HG02798 (cell line): Measurements from ENCODE around the gene R3HDM2.
"Not testable (repeated sequence)": the region's sequence is repeated elsewhere in the genome, so short reads cannot be mapped to it uniquely, and the experiment has no call there.

Experiments
- ATAC-seq: cut with Tn5 transposase; IDR thresholded peaks from one replicate; pipeline ENCODE4 v1.9.1; 2021; ENCODE audit warnings: mild to moderate bottlenecking; ENCODE audit not compliant: unreplicated experiment, poor library complexity

The R3HDM2 gene

DNA sequence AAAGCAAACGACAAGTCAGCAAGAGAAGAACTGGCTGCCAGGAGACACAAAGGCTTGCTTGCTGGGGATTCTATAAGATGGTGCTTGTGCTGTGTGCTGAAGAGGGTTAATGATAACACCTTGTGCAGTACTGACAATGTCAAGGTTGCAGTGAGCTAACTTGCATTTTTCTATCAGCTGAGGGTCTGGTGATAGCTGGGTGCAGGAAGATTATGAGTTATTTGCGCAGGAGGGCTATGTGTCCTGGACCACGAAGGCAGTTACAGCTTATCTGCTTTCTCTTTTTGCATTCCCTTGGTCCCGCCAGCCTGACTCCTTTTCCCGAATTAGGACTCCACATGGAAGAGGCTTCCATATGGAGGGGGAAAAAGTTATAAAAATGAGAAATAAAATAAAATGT, 42.4 kb downstream of the R3HDM2 start:
- no peak for ATAC-seq

DNA sequence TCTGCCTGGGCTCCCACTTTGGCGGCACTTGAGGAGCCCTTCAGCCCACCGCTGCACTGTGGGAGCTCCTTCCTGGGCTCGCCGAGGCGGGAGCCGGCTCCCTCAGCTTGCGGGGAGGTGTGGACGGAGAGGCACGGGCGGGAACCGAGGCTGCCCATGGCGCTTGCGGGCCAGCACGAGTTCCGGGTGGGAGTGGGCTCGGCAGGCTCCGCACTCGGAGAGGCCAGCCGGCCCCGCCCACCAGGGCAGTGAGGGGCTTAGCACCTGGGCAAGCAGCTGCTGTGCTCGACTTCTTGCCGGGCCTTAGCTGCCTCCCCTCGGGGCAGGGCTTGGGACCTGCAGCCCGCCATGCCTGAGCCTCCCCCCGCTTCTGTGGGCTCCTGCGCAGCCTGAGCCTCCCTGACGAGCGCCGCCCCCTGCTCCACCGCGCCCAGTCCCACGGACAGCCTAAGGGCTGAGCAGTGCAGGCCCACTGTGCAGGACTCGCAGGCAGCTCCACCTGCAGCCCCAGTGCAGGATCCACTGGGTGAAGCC, 44.6 kb downstream of the R3HDM2 start:
- ATAC-seq, result no peak

DNA sequence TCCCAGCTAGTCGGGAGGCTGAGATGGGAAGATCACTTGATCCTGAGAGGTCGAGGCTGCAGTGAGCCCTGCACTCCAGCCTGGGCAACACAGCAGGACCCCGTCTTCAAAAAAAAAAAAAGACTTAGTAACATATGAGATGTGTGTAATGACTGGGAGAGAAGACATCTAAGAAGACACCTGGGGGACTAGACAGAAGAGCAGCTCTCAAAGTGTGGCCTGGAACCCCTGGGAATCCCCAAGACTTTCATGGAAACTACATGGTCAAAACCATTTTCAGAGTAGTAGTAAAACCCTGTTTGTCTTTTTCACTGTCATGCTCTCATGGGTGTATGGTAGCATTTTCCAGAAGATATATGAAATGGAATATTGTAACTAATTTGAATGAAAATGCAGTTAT, 45.3 kb downstream of the R3HDM2 start:
- no peak for ATAC-seq

DNA sequence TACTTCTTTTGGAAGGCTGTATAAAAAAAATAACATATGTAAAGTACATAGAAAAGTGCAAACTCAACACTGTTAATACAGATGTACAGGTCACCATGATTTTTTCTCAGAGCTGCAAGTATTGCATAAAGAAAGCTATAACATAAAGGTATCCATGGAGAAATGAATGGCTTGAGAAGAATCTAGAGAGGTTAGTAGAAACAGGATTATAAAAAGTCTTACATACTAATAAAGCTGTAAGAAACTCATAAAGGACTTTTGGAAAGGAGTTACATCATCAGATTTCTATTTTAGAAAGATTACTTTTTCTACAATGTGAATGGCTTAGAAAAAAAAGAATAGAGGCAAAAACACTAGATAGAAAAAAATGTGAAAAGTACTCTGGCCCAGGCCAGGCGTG, 46.4 kb downstream of the R3HDM2 start:
- no peak for ATAC-seq

DNA sequence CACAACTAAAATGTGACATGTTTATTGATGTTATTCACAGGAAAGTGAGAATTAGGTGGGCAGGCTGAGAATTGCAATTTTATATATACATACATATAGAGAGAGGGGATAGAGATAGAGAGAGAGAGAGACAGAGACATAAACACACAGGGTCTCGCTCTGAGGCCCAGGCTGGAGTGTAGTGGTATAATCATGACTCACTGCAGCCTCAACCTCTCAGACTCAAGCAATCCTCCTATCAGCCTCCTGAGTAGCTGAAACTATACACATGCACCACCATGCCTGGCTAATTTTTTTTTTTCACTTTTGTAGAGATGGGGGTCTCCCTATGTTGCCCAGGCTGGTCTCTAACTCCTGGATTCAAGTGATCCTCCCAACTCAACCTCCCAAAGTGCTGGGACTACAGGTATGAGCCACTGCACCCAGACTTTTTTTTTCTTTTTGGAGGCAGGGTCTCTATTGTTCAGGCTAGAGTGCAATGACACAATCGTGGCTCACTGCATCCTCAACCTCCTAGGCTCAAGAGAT, 49.1 kb downstream of the R3HDM2 start:
- no peak for ATAC-seq

DNA sequence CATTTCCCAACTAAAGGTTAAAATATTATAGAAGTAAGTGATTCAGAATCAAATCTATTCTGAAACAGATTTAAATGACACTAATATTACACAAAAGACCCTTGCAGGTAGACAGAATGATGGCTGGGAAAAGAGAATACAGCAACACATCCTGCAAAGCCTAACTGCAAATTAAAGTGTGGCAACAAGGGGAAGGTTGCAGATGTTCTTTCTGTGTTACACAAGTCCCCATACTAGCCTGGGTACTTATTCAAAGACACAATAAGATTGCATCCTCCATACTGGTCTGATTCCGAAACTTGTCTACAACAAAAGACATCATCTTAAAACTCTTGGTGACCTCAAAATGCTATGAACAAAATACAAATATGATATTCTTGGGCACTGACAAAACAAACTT, 50.5 kb downstream of the R3HDM2 start:
- no peak for ATAC-seq

DNA sequence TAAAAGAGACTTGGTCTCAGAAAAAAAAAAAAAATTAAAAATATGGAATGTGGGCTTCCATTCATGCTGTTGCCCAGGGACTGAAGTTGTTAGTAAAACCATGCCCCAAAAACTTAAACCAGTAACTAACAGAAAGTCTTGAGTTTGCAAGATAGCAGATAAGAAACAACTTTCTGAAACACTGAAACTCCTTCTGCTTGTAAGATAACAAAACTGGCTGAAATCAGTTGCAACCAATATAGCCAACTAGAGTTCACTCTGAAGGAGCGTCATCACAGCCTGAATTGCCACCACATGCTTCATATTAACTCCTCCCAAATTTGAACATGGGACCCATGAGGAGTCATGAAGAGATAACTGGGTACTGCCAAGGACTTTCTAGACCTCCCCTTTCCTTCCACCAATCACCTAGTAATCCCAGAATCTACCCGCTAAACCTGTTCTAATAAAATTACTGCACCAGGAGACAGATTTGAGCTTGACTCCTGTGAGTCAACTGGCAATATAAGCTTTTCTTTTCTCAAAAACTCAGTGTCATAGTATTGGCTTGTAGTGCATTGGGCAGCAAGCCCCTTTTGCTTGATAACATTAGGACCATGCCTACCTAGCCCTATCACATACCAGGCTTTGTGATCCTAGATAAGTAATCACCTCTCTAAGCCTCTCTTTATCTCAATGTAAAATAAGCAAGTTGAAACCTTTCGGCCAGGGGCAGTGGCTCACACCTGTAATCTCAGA, 53.6 kb downstream of the R3HDM2 start:
- no peak for ATAC-seq

DNA sequence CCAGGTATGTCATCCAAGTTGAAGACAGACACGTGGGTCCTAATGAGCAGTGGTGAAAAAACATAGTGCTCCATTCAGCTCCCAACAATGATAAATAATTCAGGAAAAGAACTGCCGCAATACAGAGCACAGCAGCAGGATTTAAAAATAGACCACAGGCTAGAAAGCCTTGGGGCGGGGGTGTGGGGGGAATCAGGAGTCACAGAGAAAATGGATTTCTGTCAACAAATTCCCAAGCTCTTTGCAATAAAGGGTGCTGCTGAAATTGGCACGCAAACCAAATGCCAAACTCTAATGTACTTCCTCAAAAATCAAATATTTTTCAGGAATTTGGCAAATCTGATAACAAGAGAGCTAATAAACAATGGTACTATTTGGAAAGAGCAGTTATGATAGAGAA, 58.6 kb downstream of the R3HDM2 start:
- no peak for ATAC-seq

DNA sequence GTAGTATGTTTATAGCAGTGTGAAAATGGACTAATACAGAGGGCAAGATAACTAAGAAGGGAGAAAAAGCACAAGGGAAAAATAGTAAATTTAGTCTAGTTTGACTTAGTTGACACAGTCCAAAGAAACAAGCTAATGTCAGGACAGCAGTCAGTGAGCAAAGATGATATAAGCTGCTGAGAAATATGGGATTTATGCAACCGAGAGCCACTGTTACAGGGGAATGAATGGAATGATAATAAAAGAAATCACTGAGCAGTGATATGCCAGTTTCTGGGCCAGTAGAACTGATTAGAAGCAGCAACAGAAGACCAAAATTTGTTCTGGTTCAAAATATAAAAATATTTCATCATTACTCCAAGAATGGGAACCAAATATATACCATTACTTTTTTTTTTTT, 60.1 kb downstream of the R3HDM2 start:
- ATAC-seq, result no peak

DNA sequence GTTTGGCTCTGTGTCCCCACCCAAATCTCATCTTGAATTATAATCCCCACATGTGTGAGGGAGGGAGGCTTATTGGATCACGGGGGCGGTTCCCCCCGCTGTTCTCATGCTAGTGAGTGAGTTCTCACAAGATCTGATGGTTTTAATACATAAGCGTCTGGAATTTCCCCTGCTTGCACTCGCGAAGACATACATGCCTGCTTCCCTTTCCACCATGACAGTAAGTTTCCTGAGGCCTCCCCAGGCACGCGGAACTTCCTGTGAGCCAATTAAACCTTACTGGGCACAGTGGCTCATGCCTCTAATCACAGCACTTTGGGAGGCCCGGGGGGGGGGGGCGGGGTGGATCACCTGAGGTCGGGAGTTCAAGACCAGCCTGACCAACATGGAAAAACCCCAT, 60.8 kb downstream of the R3HDM2 start:
- ATAC-seq, result no peak

DNA sequence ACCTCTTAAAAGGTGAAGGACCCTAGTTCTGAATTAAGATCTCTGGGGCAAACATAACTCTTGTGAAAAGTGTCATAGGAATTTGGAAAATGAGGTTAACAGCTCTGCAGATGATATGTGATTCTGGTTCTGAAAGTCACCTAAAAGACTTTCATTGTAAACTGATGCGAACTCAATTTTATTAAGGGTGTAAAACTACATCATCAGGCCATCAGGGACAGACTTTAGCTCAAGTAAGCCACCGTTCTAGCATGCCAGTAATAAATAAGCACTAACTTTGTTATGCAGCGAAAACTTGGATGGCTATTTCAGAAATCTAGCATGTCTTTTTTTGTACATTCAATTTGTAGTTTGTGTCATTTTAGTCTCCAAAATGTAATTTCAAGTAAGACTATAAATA, 61.6 kb downstream of the R3HDM2 start:
- no peak for ATAC-seq

DNA sequence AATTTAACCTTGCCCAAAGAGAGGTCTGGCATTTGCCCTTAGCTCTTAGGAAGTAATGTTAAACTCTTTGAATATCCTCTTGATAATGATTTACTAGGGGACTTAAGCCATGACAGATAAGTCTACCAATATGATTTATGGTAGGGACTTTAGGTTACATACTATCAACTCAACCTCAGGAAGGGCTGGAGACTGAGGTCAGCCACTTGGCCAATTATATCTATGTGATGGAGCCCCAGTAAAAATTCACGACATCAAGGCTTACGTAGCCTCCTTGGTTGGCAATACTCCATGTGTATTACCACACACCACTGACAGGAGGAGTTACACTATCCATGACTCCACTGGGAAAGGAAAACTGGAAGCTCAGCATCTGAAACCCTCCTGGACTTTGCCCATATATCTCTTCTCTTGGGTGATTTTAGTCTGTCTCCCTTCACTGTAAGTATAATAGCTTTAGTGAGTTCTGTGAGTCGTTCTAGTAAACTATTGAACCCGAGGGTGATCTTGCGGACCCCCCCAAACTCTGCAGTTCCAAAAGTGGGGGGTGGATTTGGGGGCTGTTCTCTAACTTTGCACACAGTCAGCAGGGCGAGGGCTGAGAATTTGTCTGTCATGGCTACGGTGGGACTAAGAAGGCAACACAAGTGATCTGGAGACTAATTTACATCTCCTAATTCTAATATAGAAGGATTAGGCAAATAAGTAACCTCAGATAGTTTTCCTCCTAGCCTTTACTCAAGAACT, 62.3 kb downstream of the R3HDM2 start:
- ATAC-seq, result no peak

DNA sequence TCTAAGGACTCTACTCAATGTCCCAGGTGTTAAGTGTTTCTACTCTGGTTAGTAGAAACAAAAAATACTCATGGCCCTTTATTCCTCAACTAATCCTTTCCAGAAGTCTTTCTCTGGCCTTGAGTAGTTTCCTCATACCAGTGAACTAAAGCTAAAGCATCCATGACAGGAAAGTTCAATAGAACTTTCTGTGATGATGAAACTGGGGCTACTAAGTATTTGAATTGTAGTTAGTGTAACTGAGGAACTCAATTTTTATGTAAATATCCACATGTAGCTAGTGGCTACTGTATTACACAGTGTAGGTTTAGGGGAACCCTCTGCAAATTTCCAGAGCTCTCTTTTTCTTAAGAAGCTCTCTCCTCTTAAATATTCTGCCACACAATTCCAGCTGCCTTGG, 63.7 kb downstream of the R3HDM2 start:
- ATAC-seq, result no peak

DNA sequence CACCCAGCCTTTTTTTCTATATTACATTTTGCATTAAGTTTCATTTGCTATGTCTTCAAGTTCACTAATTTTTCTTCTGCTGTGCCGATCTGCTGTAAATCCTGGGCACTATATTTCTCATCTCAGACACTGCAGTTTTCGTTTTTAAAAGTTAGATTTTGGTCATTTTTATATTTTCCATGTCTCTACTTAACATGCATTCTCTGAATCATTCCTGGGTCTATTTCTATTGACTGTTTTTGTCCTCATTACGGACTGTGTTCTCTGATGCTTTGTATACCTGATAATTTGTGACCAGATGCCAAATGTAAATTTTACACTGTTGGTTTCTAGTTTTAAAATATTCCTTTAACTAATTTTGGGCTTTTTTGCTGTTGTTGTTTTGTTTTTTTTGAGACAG, 64.5 kb downstream of the R3HDM2 start:
- ATAC-seq, result no peak

DNA sequence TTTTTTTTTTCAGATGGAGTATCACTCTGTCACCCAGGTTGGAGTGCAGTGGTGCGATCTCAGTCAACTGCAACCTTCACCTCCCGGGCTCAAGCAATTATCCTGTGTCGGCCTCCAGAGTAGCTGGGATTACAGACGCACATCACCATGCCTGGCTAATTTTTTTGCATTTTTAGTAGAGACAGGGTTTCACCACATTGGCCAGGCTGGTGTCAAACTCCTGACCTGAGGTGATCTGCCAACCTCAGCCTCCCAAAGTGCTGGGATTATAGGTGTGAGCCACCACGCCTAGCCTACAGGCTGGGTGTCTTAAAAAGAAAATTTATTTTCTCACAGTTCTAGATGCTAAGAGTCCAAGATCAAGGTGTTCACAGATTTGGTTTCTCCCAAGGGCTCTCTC, 66.7 kb downstream of the R3HDM2 start:
- ATAC-seq, result not testable (repeated sequence)

DNA sequence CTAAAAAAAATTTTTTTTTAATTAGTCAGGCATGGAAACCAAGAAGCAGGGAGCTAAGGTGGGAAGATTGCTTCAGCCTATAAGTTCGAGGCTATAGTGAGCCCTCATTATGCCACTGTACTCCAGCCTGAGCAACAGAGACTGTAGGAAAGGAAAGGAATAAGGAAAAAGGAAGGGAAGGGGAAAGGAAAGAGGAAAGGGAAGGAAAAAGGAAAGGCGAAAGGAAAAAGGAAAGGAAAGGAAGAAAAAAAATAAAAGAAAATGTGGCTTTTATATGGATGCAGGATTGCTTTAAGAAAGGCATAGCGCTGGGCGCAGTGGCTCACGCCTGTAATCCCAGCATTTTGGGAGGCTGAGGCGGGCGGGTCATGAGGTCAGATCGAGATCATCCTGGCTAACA, 70.4 kb downstream of the R3HDM2 start:
- ATAC-seq, result no peak

DNA sequence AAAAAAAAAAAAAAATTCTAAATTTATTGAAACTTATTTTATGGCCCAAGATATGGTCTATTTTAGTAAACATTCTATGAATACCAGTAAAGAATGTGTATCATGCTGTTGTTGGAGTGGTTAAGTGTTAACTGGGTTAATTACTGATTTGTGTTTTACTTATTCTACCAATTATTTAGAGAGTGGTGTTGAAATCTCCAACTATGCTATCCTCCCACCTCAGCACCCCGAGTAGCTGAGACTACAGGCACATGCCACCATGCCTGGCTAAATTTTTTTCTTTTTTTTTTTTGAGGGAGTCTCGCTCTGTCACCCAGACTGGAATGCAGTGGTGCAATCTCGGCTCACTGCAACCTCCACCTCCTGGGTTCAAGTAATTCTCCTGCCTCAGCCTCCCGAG, 72.2 kb downstream of the R3HDM2 start:
- ATAC-seq, result no peak

DNA sequence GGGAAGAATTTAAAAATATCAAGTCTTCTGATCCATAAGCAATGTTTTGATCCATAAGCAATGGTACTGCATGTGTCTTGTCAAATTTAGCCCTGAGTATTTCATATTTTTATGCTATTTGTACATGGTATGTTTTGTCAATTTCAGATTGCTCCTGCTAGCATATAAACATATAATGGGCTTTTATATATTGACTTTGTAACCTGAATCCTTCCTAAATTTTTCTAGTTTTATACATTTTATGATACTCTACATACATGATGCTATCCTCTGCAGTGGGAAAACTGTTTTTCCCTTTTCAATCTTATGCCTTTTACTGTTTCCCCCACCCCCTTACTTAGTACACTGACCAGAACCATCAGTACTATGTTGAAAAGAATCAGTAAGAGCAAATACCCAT, 75.1 kb downstream of the R3HDM2 start:
- ATAC-seq, result no peak

DNA sequence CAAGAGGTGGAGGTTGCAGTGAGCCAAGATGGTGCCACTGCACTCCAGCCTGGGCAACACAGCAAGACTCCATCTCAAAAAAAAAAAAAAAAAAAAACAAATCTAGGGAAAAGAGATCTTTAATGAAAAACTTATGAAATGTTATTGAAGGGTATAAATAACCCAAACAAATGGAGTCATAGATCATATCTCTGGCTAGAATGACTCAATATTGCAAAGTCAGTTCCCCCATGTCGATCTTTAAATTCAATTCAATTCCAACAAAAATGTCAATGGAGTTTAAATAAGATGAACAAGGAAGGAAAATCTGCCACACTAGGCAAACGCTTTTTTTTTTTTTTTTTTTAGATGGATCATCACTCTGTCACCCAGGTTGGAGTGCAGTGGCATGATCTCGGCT, 78.7 kb downstream of the R3HDM2 start:
- no peak for ATAC-seq

DNA sequence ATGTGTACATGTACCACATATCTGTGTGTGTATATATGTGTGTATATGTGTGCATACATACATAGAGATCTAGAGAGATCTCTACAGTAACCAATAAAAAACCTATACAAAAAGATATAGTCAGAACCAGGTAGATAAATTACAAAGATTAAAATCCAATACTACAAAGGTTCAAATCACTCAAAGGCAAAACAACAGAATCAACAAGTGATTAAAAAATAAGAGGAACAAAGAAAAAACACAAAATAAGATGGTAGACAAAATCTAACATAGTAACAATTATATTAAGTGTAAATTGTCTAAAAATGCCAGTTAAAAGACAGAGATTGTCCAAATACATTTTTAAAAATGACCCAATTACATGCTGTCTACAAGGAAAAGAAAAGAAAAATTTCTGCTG, 83.6 kb downstream of the R3HDM2 start:
- no peak for ATAC-seq

DNA sequence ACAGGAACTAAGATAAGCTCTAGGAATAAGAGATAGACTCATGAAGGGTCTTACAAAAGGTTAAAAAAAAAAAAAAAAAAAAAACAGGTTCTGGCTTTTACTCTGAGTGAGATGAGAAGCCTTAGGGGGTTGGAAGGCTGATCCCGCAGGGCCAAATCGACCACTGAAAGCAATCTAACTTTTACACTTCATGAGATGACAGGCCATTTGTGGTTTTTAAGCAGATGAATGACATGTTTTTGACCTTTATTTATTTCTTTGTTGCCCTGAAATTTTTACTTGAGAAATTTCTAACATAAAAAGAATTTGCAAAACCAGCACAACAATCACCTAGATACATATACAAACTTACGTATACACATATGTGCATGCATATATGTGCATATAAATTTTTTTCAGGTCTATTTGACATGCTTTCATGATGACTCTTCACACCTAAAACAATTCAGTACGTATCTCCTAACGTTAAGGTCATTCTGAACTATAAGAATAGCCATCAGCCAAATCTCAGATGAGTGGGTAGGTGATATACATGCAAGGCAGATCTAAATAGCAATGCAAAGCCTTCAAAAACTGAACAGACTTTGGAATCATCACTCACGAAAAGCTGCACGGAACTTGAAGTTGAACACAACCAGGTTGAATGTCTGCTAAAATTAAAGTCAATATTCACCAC, 87.0 kb downstream of the R3HDM2 start:
- ATAC-seq, result no peak
